IgD-negative memory B cell (primary cell): Measurements from ENCODE around the gene CACNA2D1. TPM values are rescaled to one million over a fixed set of nuclear protein-coding genes. Genes with fewer than 3 reads are reported as not detected.

Experiments used
- H3K27ac Mint-ChIP-seq, 3 donors: one replicate each; pipeline ENCODE4 v1.8.0; 2020 to 2022; ENCODE audit warnings: mild to moderate bottlenecking in 3 of 3, mixed read lengths in 3 of 3, moderate library complexity in 1 of 3
- H3K27me3 Mint-ChIP-seq: one replicate; pipeline ENCODE4 v1.8.0; 2021; ENCODE audit warnings: mixed read lengths
- H3K36me3 Mint-ChIP-seq: one replicate; pipeline ENCODE4 v1.8.0; 2020; ENCODE audit warnings: mild to moderate bottlenecking, mixed read lengths
- H3K4me1 Mint-ChIP-seq, 3 donors: one replicate each; pipeline ENCODE4 v1.8.0; 2020 to 2022; ENCODE audit warnings: mixed read lengths in 3 of 3, mild to moderate bottlenecking in 1 of 3
- H3K4me3 Mint-ChIP-seq, 4 donors: one replicate each; pipeline ENCODE4 v1.8.0; 2020 to 2022; ENCODE audit warnings: mild to moderate bottlenecking in 4 of 4, mixed read lengths in 4 of 4, moderate library complexity in 3 of 4
- H3K9me3 Mint-ChIP-seq, 3 donors: one replicate each; pipeline ENCODE4 v1.8.0; 2020 to 2021; ENCODE audit warnings: mixed read lengths in 3 of 3, mild to moderate bottlenecking in 1 of 3
- polyA plus RNA-seq: library from polyadenylated mRNA; unstranded; fragments of 300-500 nt; fragmentation: Illumina TruSeq; gene quantifications from one replicate; pipeline ENCODE4 v1.2.3, GENCODE V29; 2021

Gene CACNA2D1
- polyA plus RNA-seq, 1 donor from 2014 or later, result not detected

DNA sequence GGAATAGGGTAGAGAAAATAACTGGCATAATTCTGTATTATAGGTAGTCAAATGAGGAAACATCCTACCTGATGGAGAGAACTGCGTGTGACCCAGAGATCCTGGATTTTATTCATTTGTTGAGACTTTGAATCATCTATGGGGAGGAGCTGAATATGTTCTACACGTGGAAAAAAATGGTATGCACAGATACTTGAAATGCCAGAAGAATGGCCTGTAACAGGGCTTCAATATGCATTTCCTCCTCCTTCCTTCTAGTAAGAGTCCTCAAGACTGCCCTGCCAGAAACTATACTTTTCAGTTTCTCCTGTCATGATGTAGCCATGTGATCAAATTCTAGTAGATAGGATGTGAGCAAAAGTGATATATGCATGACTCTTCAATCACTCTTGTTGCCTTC lies 372.1 kb downstream of the CACNA2D1 start:
- Mint-ChIP-seq H3K36me3 (no peaks in the 10 kb centered on the region), H3K27me3 (no peaks in the 10 kb centered on the region), H3K4me3 (no peak overlapping the region), H3K27ac (no peak overlapping the region), H3K4me1 (no peaks in the 10 kb centered on the region), H3K9me3 (peaks cover 0 to 15% (median 0%) of the 10 kb centered on the region in 3 donors)

DNA sequence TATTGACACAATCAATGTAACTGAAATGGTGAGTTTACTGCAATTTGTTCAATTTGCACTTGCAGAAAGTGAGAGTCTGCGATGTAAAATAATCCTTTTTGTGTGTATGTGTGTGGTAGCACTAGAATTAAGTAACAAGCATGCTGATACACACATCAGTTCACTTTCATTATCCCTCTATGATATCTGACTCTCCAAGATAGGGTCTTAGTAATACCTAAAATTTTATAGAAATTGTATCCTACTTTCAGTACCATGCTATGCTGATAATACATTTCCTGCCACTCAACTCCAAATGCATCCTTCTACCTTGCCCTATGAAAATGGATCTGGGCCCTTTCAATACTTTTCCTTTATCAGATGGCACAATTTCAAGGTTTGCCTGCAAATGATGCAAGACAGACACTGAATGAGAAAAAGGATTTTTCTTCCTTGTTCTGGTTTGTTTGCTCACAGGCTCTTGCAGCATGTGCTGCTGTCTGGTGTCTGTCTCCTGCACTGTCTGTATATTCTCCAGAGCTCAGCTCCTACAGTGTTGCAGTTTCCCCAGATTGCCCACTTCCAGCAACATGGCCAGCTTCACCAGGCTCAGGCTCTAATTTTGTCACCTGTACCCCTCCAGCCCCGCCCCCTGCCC lies 375.8 kb downstream of the CACNA2D1 start:
- H3K4me1 Mint-ChIP-seq, result no peaks in the 10 kb centered on the region
- no peak overlapping the region for H3K27ac Mint-ChIP-seq
- H3K27me3 Mint-ChIP-seq, result no peaks in the 10 kb centered on the region
- no peak overlapping the region for H3K4me3 Mint-ChIP-seq
- H3K36me3 Mint-ChIP-seq, result no peaks in the 10 kb centered on the region
- H3K9me3 Mint-ChIP-seq, result peaks cover 0 to 15% (median 0%) of the 10 kb centered on the region in 3 donors

DNA sequence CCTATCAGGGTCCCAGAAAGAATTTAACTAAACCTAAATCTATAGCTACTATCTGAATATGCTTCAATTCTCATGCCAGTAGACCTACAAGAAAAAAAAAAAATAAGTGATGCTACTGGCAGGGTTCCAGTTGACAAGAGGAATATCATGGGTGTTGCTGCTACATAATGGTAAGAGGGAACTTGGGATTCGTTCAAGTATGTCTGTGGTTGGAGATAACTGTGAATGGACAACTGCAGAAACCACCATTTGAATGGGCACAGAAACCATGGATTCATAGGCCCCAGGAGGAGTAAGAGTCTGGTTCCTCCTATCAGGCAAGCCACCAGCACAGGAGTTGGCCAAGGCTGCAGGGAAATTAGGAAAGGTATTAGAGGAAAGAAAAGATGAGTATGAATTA lies 386.1 kb downstream of the CACNA2D1 start:
- H3K27ac Mint-ChIP-seq, result no peak overlapping the region

DNA sequence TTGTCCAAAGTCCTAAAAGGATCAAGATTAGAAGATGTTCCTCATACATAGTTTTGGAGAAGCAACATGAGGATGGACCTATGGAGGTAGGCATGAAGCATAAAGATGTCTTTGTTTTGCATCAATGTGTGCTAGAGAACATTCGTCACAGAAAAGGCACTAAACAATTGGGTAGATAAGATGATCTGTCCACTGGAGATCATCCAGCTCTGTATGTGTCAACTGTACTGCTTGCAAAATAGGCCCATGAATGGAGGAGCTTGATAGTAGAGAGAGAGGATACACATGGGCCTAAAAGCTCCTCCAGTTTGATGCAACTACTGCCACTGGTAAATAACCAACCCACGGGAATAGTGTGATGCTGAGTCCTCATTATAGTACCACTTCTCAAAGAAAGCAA lies 387.3 kb downstream of the CACNA2D1 start:
- Mint-ChIP-seq H3K4me3 (no peak overlapping the region), H3K27me3 (no peaks in the 10 kb centered on the region), H3K4me1 (no peaks in the 10 kb centered on the region), H3K36me3 (no peaks in the 10 kb centered on the region), H3K9me3 (peaks cover 2 to 11% (median 10%) of the 10 kb centered on the region in 3 donors), H3K27ac (no peak overlapping the region)

More for the DNA sequence above, 386.1 kb downstream of the CACNA2D1 start:
- no peak overlapping the region for H3K4me3 Mint-ChIP-seq
- H3K27me3 Mint-ChIP-seq, result no peaks in the 10 kb centered on the region
- no peaks in the 10 kb centered on the region for H3K36me3 Mint-ChIP-seq
- H3K4me1 Mint-ChIP-seq, result no peaks in the 10 kb centered on the region
- peaks cover 6 to 11% (median 10%) of the 10 kb centered on the region in 3 donors for H3K9me3 Mint-ChIP-seq

DNA sequence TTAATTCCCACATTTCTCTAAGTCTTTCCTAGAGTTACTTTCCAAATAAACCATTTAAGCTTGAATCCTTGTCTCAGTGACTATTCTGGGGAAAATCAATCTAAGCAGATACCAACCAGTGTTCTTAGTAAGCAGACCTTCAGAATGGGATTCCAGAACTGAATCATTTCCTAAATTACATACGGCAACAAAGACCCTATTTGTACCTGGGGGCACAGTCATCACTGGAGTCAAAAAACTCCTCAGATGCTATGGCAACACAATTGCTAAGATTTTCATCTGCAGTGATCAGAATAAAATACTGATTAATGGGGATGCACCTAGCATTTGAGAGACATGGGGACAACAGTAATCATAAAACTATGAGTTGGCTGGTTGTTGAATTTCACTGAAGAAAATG lies 389.0 kb downstream of the CACNA2D1 start:
- H3K9me3 Mint-ChIP-seq, result peaks cover 0 to 10% (median 6%) of the 10 kb centered on the region in 3 donors
- no peaks in the 10 kb centered on the region for H3K36me3 Mint-ChIP-seq
- no peak overlapping the region for H3K4me3 Mint-ChIP-seq
- no peaks in the 10 kb centered on the region for H3K4me1 Mint-ChIP-seq
- no peak overlapping the region for H3K27ac Mint-ChIP-seq
- no peaks in the 10 kb centered on the region for H3K27me3 Mint-ChIP-seq

DNA sequence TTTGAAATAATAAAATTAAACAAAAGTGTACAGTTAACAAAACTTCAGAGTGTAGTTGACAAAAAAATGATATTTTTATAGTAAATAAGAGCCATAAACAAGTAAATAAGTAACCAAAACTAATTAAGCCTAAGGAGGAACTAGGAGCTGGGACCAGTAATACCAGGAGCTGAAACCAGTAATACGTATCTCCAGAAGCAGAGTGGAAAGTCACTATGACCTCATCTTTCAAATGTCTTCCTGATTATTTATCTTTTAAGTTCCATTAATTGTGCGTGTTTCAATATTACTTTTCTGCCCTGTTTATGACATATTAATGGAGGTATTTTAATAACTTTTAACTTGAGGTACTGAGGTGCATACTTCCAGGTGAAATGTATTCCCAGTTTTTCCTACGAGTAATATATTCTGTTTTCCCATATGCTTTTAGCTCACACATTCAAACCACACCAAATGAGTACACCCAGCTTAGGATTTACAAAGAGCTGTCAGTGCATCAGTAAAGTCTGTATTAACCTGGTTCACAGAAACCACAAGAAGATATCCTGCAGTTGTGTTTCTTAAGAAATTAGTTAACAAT lies 390.0 kb downstream of the CACNA2D1 start:
- no peaks in the 10 kb centered on the region for H3K27me3 Mint-ChIP-seq
- no peak overlapping the region for H3K4me3 Mint-ChIP-seq
- H3K4me1 Mint-ChIP-seq, result no peaks in the 10 kb centered on the region
- no peaks in the 10 kb centered on the region for H3K36me3 Mint-ChIP-seq
- H3K9me3 Mint-ChIP-seq, result peaks cover 0 to 6% (median 5%) of the 10 kb centered on the region in 3 donors
- no peak overlapping the region for H3K27ac Mint-ChIP-seq

DNA sequence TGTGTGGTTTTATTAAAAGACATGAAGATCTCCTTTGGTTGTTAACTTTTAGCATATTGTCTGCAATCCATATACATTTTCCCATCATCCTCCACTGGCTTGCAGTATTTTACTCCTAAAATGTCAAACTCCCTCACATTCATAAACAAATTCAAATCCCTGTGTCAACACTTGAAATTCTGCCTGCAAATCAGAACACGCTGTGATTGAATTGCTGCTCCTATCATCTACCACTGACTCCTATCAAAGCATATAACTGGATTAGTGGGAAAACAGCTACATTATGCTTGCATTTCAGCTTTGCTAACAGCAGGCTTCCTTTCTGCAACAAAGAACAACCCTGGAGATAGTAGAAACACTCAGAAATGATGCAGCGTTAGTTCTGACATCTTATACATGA lies 392.0 kb downstream of the CACNA2D1 start:
- Mint-ChIP-seq H3K36me3 (no peaks in the 10 kb centered on the region), H3K27me3 (no peaks in the 10 kb centered on the region), H3K4me1 (no peaks in the 10 kb centered on the region), H3K27ac (no peak overlapping the region), H3K4me3 (no peak overlapping the region), H3K9me3 (peaks cover 0 to 6% (median 5%) of the 10 kb centered on the region in 3 donors)

DNA sequence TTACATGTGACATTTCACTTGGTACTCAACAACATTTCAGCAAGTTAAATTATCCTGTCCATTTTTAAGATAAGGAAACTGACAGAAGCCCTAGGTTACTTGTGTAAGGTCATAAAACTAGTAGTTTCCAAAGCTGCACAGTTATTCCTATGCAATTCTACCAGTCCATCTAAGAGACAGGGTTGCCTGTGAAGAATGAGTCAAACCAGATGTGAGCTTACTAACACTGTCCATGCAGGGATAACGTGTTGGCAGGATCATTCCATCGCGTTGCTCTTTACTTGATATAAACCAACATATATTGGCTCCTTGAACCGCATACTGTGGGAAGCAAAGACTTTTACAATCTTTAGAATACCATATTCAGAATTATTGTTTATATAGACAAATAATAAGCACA lies 392.8 kb downstream of the CACNA2D1 start:
- Mint-ChIP-seq H3K4me1 (no peaks in the 10 kb centered on the region), H3K9me3 (peaks cover 0 to 6% (median 0%) of the 10 kb centered on the region in 3 donors), H3K27ac (no peak overlapping the region), H3K27me3 (no peaks in the 10 kb centered on the region), H3K4me3 (no peak overlapping the region), H3K36me3 (no peaks in the 10 kb centered on the region)

DNA sequence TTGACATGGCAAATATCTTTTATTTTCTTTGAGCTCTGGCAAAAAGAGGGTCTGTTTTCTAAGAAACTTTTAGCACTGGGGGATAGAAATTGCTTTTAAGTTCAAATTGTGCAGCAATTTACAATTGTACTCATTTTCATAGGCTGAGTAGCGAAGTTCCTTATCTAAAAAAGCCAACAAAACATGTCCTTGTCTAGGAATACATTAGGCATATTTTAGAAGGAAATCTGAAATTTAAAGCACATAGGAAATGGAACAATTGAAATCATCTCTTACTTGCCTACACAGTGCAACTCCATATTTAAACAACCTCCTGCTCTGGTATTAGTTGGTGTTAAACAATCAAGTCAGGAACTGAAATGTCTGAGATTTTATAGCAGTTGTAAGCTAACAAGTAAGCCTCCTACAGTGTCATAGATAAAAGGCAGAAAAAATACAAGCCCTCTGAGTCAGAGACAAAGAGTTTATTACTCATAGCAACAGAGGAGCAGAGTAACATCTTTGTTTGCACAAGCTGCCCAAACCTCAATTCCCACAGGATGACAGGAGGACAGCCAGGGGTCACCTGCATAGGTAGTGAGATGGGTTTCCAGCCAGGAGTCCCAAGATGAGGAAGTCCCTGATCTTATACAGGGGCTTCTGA lies 393.6 kb downstream of the CACNA2D1 start:
- no peak overlapping the region for H3K27ac Mint-ChIP-seq
- H3K4me3 Mint-ChIP-seq, result no peak overlapping the region
- no peaks in the 10 kb centered on the region for H3K36me3 Mint-ChIP-seq
- no peaks in the 10 kb centered on the region for H3K4me1 Mint-ChIP-seq
- no peaks in the 10 kb centered on the region for H3K27me3 Mint-ChIP-seq
- peaks cover 0 to 6% (median 0%) of the 10 kb centered on the region in 3 donors for H3K9me3 Mint-ChIP-seq

DNA sequence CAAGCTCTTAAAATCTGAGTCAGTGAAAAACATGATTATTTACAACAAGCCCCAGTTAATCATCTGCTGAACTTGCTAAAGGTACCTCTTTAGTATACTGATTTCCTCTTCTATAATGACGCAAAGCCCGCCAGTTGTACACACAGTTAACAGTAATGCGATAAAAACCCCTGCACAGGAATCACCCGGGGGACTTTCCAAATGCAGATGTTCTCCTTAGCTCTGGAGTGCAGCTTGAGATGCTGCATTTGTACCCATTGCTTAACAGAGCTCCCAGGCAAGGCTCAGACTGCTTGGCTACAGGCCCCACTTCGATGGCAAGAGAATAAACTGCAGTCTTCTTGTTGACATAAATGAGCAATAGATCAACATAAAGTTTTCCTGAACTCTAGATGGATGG lies 394.1 kb downstream of the CACNA2D1 start:
- peaks cover 0 to 1% (median 0%) of the 10 kb centered on the region in 3 donors for H3K9me3 Mint-ChIP-seq
- H3K27me3 Mint-ChIP-seq, result no peaks in the 10 kb centered on the region
- no peaks in the 10 kb centered on the region for H3K36me3 Mint-ChIP-seq
- H3K4me3 Mint-ChIP-seq, result no peak overlapping the region
- H3K4me1 Mint-ChIP-seq, result no peaks in the 10 kb centered on the region
- no peak overlapping the region for H3K27ac Mint-ChIP-seq

DNA sequence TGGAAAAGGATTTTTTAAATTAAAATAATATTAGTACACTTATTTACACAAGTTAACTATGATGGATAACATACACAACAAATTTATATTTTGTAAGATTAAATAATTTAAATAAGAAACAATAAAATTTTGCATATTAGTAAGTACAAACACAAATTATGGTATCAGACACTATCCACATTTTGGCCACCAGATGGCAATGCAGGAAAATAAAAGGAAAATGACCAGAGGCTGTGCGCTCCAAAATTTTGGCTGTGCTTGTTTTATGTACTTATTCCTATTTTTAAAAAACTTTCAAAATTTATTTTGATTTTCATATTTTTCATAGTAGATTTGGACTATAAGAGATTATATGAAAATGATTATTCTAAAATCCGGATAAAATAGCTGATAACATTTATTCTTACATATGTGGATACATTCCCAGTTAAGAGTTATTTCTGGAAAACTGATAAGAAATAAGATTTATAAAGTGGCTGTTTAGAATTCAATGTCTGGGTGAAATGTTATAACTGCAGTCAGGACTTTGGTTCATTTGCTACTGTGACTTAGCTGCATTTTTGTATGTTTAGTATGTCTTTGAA lies 399.0 kb downstream of the CACNA2D1 start:
- no peak overlapping the region for H3K4me3 Mint-ChIP-seq
- no peaks in the 10 kb centered on the region for H3K9me3 Mint-ChIP-seq
- no peaks in the 10 kb centered on the region for H3K27me3 Mint-ChIP-seq
- no peaks in the 10 kb centered on the region for H3K36me3 Mint-ChIP-seq
- no peaks in the 10 kb centered on the region for H3K4me1 Mint-ChIP-seq
- no peak overlapping the region for H3K27ac Mint-ChIP-seq

DNA sequence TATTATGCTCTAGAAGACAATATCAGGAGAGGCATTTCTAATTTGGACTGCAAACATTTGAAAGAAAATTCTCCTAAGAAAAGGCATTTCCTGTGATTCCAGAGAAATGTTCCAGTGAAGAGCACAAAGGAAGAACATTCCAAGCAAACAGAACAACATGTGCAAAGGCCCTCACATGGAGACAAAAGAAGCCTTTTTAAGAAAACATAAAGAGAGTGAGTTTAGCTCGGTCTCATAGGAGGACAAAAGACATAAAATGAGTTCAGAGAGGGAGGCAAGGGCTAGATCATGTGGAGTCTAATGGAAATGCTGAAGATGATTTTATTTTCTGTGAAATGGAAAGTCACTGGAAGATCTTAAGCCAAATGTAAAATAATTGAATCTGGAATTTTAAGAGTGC lies 404.0 kb downstream of the CACNA2D1 start:
- Mint-ChIP-seq H3K27me3 (no peaks in the 10 kb centered on the region), H3K4me1 (no peaks in the 10 kb centered on the region), H3K4me3 (no peak overlapping the region), H3K9me3 (no peaks in the 10 kb centered on the region), H3K36me3 (no peaks in the 10 kb centered on the region), H3K27ac (no peak overlapping the region)

DNA sequence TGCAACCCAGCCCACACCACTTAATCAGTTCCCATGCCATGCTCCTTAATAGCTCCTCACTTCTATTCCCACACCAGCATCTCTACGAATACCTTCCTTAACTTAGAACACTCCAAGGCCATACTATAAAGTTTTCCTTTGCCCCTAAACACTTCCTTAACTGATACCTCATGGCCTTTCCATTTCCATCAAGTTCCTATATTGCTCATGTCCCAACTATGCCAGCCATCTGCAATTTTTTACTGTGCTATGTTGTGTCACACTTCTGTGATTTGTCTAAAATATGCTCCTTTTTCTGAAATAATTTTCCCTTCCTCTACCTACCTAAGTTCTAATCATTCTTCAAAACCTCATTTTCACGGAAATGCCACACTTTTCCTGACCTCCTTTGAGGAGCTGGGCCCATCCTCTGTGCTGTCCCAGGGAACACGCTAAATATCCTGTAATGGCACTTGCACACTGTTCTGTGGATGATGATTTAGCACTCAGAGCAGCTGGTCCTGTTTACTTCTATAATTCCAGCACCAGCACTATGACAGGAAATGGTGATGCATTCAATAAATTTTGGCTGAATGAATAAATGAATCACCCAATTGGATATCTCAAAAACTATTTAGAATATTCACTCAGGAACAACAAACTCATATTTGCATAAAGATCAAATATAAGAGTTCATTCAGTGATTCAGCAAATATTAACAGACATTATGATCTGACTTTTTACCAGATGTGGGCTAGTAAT lies 407.3 kb downstream of the CACNA2D1 start:
- no peaks in the 10 kb centered on the region for H3K27me3 Mint-ChIP-seq
- no peak overlapping the region for H3K4me3 Mint-ChIP-seq
- no peaks in the 10 kb centered on the region for H3K4me1 Mint-ChIP-seq
- no peaks in the 10 kb centered on the region for H3K36me3 Mint-ChIP-seq
- no peaks in the 10 kb centered on the region for H3K9me3 Mint-ChIP-seq
- H3K27ac Mint-ChIP-seq, result no peak overlapping the region

DNA sequence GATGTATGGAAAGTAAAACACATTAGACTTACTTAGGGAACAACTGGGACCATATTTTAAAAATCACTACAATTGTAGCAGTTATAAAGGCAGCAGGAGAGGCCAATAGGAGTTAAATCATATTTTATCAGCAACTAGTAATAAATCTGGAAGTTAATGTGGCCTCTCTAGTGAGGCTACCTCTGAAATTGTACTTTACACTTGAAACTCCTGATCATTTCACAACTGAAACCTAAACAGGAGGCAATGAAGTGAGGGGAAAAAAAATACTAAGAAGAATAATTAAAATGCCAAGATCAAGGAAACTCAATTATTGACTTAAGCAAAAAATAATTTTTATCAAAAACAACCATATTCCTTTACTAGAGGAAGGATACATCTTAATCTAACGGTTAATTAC lies 408.1 kb downstream of the CACNA2D1 start:
- H3K4me1 Mint-ChIP-seq, result no peaks in the 10 kb centered on the region
- H3K4me3 Mint-ChIP-seq, result no peak overlapping the region
- no peaks in the 10 kb centered on the region for H3K36me3 Mint-ChIP-seq
- H3K9me3 Mint-ChIP-seq, result no peaks in the 10 kb centered on the region
- H3K27me3 Mint-ChIP-seq, result no peaks in the 10 kb centered on the region
- H3K27ac Mint-ChIP-seq, result no peak overlapping the region

DNA sequence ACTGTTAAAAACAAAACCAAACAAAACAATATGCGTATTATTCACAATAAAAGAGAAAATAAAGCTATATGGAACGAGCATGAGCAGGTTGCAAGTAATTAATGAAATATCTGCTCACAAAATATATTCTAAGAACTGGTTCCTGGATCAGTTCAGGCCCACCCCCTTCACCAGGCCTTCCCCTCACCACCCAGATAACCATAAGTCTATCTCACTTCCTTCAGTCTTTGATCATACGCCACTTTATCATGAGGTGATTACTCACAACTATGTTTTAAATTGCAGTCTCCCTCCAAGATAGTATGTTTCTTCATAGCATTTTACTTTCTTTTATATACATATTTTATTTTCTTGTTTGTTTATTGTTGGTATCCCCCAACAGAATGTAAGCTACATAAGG lies 410.7 kb downstream of the CACNA2D1 start:
- no peaks in the 10 kb centered on the region for H3K4me1 Mint-ChIP-seq
- no peaks in the 10 kb centered on the region for H3K27me3 Mint-ChIP-seq
- no peaks in the 10 kb centered on the region for H3K36me3 Mint-ChIP-seq
- H3K27ac Mint-ChIP-seq, result no peak overlapping the region
- no peak overlapping the region for H3K4me3 Mint-ChIP-seq
- H3K9me3 Mint-ChIP-seq, result no peaks in the 10 kb centered on the region
